H1 (cell line): ENCODE results near the gene TAS2R40. TPM values are rescaled to one million over a fixed set of nuclear protein-coding genes. Genes with fewer than 3 reads are reported as not detected.

Experiments
- CTCF ChIP-seq, 3 experiments: IDR thresholded peaks; 1 replicate in 2 of 3; 2 replicates in 1 of 3; pipeline versions ENCODE4 v1.5.1 to v1.6.1; 2011; ENCODE audit warnings: low read length in 3 of 3, mild to moderate bottlenecking in 3 of 3, inconsistent platforms in 2 of 3, low read depth in 1 of 3, moderate library complexity in 1 of 3; ENCODE audit not compliant: insufficient read depth in 1 of 3; ENCODE audit errors: control extremely low read depth in 1 of 3
- KDM5A ChIP-seq: fragments of 200-600 bp; IDR thresholded peaks from 2 replicates; pipeline ENCODE4 v1.7.1; 2012; ENCODE audit warnings: mild to moderate bottlenecking, low read length, inconsistent platforms, mixed read lengths
- POLR2A ChIP-seq, 2 experiments: IDR thresholded peaks; 1 replicate in 1 of 2; 2 replicates in 1 of 2; pipeline ENCODE4 v1.6.1; 2011; ENCODE audit warnings: low read depth in 2 of 2, low read length in 2 of 2, mild to moderate bottlenecking in 2 of 2; ENCODE audit errors: control extremely low read depth in 1 of 2
- polyA plus RNA-seq, 7 experiments: library from polyadenylated mRNA; depleted of rRNA in 3 of 7; stranded (reverse) in 5 of 7; unstranded in 2 of 7; fragments of >200 nt in 5 of 7; fragments of 200-250 nt in 2 of 7; gene quantifications; 1 replicate in 5 of 7; 2 replicates in 1 of 7; 4 replicates in 1 of 7; pipeline versions ENCODE4 v1.2.1 to v1.2.3, GENCODE V29; 2011 to 2013; ENCODE audit warnings: missing spikeins in 2 of 7, mixed read lengths in 2 of 7
- total RNA-seq: library from RNA; stranded (reverse); fragmentation: NEBNext Ultra II Directional; extraction: Animal tissue kit (Norgen Biotek cat#: 25700); gene quantifications from 2 replicates; pipeline ENCODE4 v1.2.1, GENCODE V29; 2021

TAS2R40 gene
- total and polyA plus RNA-seq, 2 of the 8 experiments (the other 6 are each of a cell fraction or from before 2014, with no cell fraction given): not detected

DNA sequence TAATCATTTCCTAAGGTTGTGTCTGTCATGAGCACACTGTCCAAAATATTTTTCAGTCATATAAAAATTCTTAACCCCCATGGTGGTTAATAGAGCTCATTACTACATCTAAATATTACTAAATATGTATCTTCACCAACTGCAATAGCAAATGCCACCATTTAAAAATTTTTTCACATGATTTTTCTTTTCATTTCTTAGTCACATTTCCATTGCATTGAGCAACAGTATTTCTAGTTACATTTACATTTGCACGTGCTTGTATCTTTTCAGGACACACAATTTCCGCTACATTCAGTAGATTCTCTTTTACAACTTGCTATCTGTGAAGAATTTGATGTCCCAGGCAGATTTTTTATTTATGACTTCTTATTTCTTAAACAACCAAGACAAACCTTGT lies 5.2 kb upstream of the TAS2R40 start (continued):
- TF ChIP-seq CTCF (IDR thresholded peaks at IDR 0.05; ENCODE audit: control extremely low read depth in 1 of 3, insufficient read depth in 1 of 3, low read depth in 1 of 3, low read length in 3 of 3) (no peak), POLR2A (IDR thresholded peaks at IDR 0.05; ENCODE audit: control extremely low read depth in 1 of 2, low read depth in 2 of 2, low read length in 2 of 2) (no peak), KDM5A (no peak)
